Retinal pigment epithelial cell (primary cell): ENCODE results near the gene SLC12A3.

Experiments used
- DNase-seq: peaks from one replicate; pipeline ENCODE4 v3.0.0-alpha.2; 2010; ENCODE audit warnings: low read depth
- H3K4me3 ChIP-seq: 2 replicates; pipeline ENCODE4 v1.5.1; 2011; ENCODE audit warnings: mild to moderate bottlenecking, low read length, control low read depth, moderate library complexity
- CTCF ChIP-seq: conservative IDR thresholded peaks from 2 replicates; pipeline ENCODE4 v1.5.1; 2011; ENCODE audit warnings: low read depth, low read length, control low read depth, inconsistent platforms

The SLC12A3 gene

DNA sequence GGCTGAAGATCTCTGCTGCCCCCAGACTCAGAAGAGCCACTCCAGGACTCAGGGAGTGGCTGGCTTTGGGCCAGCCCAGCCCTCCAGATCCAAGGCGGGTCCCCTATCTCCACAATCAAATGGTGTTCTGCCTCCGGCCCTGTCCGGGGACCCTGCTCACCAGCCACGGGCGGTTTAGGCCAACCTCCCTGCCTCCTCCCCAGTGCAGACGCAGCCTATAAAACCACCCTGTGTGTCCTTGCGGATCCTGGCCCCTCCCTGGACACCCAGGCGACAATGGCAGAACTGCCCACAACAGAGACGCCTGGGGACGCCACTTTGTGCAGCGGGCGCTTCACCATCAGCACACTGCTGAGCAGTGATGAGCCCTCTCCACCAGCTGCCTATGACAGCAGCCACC, at the start of gene SLC12A3:
Gene SLC12A3, plus strand, starts transcription at position 248 of the 400 bp plus-strand sequence. Its CDS starts 29 bp downstream, at position 277.
- no peak for TF ChIP-seq CTCF
- H3K4me3 ChIP-seq, result no peak within 1 kb of the TSS
- no peak for DNase-seq

GRCh38 chr16:56815721-56816120, 49.3 kb upstream of the SLC12A3 start:
- TF ChIP-seq CTCF, result no peak
- no peak overlapping the region for H3K4me3 ChIP-seq
- DNase-seq, result no peak

GRCh38 chr16:56817056-56817455, 48.0 kb upstream of the SLC12A3 start:
- no peak for TF ChIP-seq CTCF
- no peak for DNase-seq
- no peak overlapping the region for H3K4me3 ChIP-seq

GRCh38 chr16:56817938-56818337, 47.1 kb upstream of the SLC12A3 start:
- no peak for DNase-seq
- no peak overlapping the region for H3K4me3 ChIP-seq
- TF ChIP-seq CTCF, result no peak

- TF ChIP-seq CTCF, result no peak
- no peak for DNase-seq
- no peak overlapping the region for H3K4me3 ChIP-seq
Measured at GRCh38 chr16:56823081-56823733, 41.8 kb upstream of the SLC12A3 start.

- no peak for DNase-seq
- H3K4me3 ChIP-seq, result no peak overlapping the region
- TF ChIP-seq CTCF, result peak; percentile 32
Measured at GRCh38 chr16:56824331-56824730, 40.7 kb upstream of the SLC12A3 start.

DNA sequence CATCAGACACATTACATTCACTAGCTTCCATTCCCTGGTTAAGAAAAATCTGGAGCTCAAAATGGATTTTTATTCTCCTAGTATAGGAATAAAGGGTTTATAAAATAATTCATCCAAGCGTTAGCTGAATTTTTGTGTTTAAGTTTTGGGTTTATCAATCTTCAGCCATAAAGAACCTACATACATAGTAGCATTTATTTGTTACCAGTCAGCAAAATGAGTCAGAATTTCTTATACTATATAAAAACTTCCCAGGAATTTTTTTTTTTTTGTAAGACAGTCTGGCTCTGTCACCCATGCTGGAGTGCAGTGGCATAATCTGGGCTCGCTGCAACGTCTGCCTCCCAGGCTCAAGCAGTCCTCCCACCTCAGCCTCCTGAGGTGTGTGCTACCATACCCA, 40.2 kb upstream of the SLC12A3 start:
- DNase-seq, result no peak
- H3K4me3 ChIP-seq, result no peak overlapping the region
- no peak for TF ChIP-seq CTCF
